ENCODE data around the gene INSL3. TPM values are rescaled to one million over a fixed set of nuclear protein-coding genes. Genes with fewer than 3 reads are reported as not detected.
"Not testable (repeated sequence)": the region's sequence is repeated elsewhere in the genome, so short reads cannot be mapped to it uniquely, and the experiment has no call there.

The INSL3 gene
- polyA plus RNA-seq, 1 donor (not counting 4 experiments of a cell fraction or from before 2014, with no cell fraction given) = not detected

GRCh38 chr19:17787274-17787913, 33.9 kb downstream of the INSL3 start:
- TF ChIP-seq, protein P1, sequence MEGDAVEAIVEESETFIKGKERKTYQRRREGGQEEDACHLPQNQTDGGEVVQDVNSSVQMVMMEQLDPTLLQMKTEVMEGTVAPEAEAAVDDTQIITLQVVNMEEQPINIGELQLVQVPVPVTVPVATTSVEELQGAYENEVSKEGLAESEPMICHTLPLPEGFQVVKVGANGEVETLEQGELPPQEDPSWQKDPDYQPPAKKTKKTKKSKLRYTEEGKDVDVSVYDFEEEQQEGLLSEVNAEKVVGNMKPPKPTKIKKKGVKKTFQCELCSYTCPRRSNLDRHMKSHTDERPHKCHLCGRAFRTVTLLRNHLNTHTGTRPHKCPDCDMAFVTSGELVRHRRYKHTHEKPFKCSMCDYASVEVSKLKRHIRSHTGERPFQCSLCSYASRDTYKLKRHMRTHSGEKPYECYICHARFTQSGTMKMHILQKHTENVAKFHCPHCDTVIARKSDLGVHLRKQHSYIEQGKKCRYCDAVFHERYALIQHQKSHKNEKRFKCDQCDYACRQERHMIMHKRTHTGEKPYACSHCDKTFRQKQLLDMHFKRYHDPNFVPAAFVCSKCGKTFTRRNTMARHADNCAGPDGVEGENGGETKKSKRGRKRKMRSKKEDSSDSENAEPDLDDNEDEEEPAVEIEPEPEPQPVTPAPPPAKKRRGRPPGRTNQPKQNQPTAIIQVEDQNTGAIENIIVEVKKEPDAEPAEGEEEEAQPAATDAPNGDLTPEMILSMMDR (optimal IDR thresholded peaks at IDR 0.05 in 1 of 3, IDR thresholded peaks at IDR 0.05 in 1 of 3, conservative IDR thresholded peaks at IDR 0.05 in 1 of 3; ENCODE audit: extremely low read depth in 1 of 3, insufficient read depth in 2 of 3, low read length in 3 of 3) = no peak
- TF ChIP-seq EZH2 (IDR thresholded peaks at IDR 0.05; ENCODE audit: low read length) = no peak
- Histone ChIP-seq H2AFZ (ENCODE audit: control insufficient read depth, low read length) (no peak overlapping the region), H3K27me3 (ENCODE audit: control insufficient read depth, extremely low read depth, insufficient read depth, low read length) (no peaks in the 10 kb centered on the region), H3K36me3 (ENCODE audit: control insufficient read depth in 2 of 2, extremely low read depth in 1 of 2, insufficient read depth in 2 of 2, low read length in 2 of 2) (no peaks in the 10 kb centered on the region), H3K27ac (ENCODE audit: control insufficient read depth, insufficient read depth, low read length) (no peak overlapping the region), H3K9ac (ENCODE audit: control insufficient read depth, extremely low read depth, insufficient read depth, low read length) (no peak overlapping the region), H4K20me1 (ENCODE audit: control insufficient read depth, extremely low read depth, insufficient read depth, low read length) (no peaks in the 10 kb centered on the region), H3K4me2 (ENCODE audit: control insufficient read depth, extremely low read depth, insufficient read depth, low read depth, low read length) (no peak overlapping the region), H3K9me1 (ENCODE audit: control insufficient read depth, extremely low read depth, insufficient read depth, low read length) (no peaks in the 10 kb centered on the region), H3K4me1 (ENCODE audit: control insufficient read depth, extremely low read depth, insufficient read depth, low read length) (peaks cover 7% of the 10 kb centered on the region), H3K4me3 (ENCODE audit: control insufficient read depth in 2 of 3, extremely low read depth in 1 of 3, insufficient read depth in 2 of 3, low read depth in 1 of 3, low read length in 3 of 3) (no peak overlapping the region), H3K79me2 (ENCODE audit: control insufficient read depth, insufficient read depth, low read length) (no peaks in the 10 kb centered on the region), H3K9me3 (ENCODE audit: control insufficient read depth, low read depth, low read length) (no peaks in the 10 kb centered on the region)
- dilution Hi-C loops (cut with MboI; ENCODE audit: extremely low pct_ligation_motif_present, low sequenced_read_pairs) = no loop called here
- DNase-seq (ENCODE audit: low read depth, low spot score) (no peak), FAIRE-seq (no peak)

GRCh38 chr19:17784201-17785008, 36.9 kb downstream of the INSL3 start:
- Histone ChIP-seq H3K79me2 (ENCODE audit: control insufficient read depth, insufficient read depth, low read length) (no peaks in the 10 kb centered on the region), H3K27me3 (ENCODE audit: control insufficient read depth, extremely low read depth, insufficient read depth, low read length) (no peaks in the 10 kb centered on the region), H3K27ac (ENCODE audit: control insufficient read depth, insufficient read depth, low read length) (no peak overlapping the region), H3K9me3 (ENCODE audit: control insufficient read depth, low read depth, low read length) (no peaks in the 10 kb centered on the region), H3K9me1 (ENCODE audit: control insufficient read depth, extremely low read depth, insufficient read depth, low read length) (no peaks in the 10 kb centered on the region), H3K4me2 (ENCODE audit: control insufficient read depth, extremely low read depth, insufficient read depth, low read depth, low read length) (peak overlapping the region; percentile 42), H2AFZ (ENCODE audit: control insufficient read depth, low read length) (peak overlapping the region; percentile 81), H3K4me1 (ENCODE audit: control insufficient read depth, extremely low read depth, insufficient read depth, low read length) (no peaks in the 10 kb centered on the region), H4K20me1 (ENCODE audit: control insufficient read depth, extremely low read depth, insufficient read depth, low read length) (no peaks in the 10 kb centered on the region), H3K4me3 (ENCODE audit: control insufficient read depth in 2 of 3, extremely low read depth in 1 of 3, insufficient read depth in 2 of 3, low read depth in 1 of 3, low read length in 3 of 3) (peak overlapping the region in 1 of 3 experiments; percentile 36), H3K9ac (ENCODE audit: control insufficient read depth, extremely low read depth, insufficient read depth, low read length) (no peak overlapping the region), H3K36me3 (ENCODE audit: control insufficient read depth in 2 of 2, extremely low read depth in 1 of 2, insufficient read depth in 2 of 2, low read length in 2 of 2) (no peaks in the 10 kb centered on the region)
- no peak for TF ChIP-seq EZH2 (IDR thresholded peaks at IDR 0.05; ENCODE audit: low read length)
- TF ChIP-seq, protein P1 (optimal IDR thresholded peaks at IDR 0.05 in 1 of 3, IDR thresholded peaks at IDR 0.05 in 1 of 3, conservative IDR thresholded peaks at IDR 0.05 in 1 of 3; ENCODE audit: extremely low read depth in 1 of 3, insufficient read depth in 2 of 3, low read length in 3 of 3) = peak; percentile 75 to 83 (median 81)
- dilution Hi-C loops (cut with MboI; ENCODE audit: extremely low pct_ligation_motif_present, low sequenced_read_pairs) = no loop called here
- DNase-seq (ENCODE audit: low read depth, low spot score) (no peak), FAIRE-seq (peak; percentile 75)

DNA sequence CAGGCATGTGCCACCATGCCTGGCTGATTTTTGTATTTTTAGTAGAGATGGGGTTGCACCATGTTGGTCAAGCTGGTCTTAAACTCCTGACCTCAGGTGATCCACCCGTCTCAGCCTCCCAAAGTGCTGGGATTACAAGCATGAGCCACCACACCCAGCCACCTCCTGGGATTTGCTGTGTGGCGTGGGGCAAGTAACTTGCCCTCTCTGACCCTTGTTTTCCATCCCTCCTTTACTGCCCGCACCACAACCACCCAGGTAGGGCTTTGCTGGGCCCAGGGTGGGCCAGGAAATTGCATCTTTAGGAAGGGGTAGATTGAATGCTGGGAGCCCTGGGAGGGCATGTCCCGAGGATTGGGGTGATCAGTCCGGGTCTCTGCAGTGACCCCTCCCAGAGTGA, 37.6 kb downstream of the INSL3 start:
- H3K9me3 ChIP-seq (ENCODE audit: control insufficient read depth, low read depth, low read length); FAIRE-seq; H3K4me1 ChIP-seq (ENCODE audit: control insufficient read depth, extremely low read depth, insufficient read depth, low read length); H4K20me1 ChIP-seq (ENCODE audit: control insufficient read depth, extremely low read depth, insufficient read depth, low read length); H3K27ac ChIP-seq (ENCODE audit: control insufficient read depth, insufficient read depth, low read length); H3K4me2 ChIP-seq (ENCODE audit: control insufficient read depth, extremely low read depth, insufficient read depth, low read depth, low read length); H3K79me2 ChIP-seq (ENCODE audit: control insufficient read depth, insufficient read depth, low read length); H3K9ac ChIP-seq (ENCODE audit: control insufficient read depth, extremely low read depth, insufficient read depth, low read length); dilution Hi-C loops (cut with MboI; ENCODE audit: extremely low pct_ligation_motif_present, low sequenced_read_pairs); H3K27me3 ChIP-seq (ENCODE audit: control insufficient read depth, extremely low read depth, insufficient read depth, low read length); H3K9me1 ChIP-seq (ENCODE audit: control insufficient read depth, extremely low read depth, insufficient read depth, low read length); H3K4me3 ChIP-seq (ENCODE audit: control insufficient read depth in 2 of 3, extremely low read depth in 1 of 3, insufficient read depth in 2 of 3, low read depth in 1 of 3, low read length in 3 of 3); H3K36me3 ChIP-seq (ENCODE audit: control insufficient read depth in 2 of 2, extremely low read depth in 1 of 2, insufficient read depth in 2 of 2, low read length in 2 of 2); H2AFZ ChIP-seq (ENCODE audit: control insufficient read depth, low read length); DNase-seq (ENCODE audit: low read depth, low spot score): not testable (repeated sequence)
